ENCODE measurements around the gene ZNF83. TPM values are rescaled to one million over a fixed set of nuclear protein-coding genes. Genes with fewer than 3 reads are reported as not detected.
"Not testable (repeated sequence)": the region's sequence is repeated elsewhere in the genome, so short reads cannot be mapped to it uniquely, and the experiment has no call there.

ZNF83 gene
- total RNA-seq, 1 donor from 2014 or later = 60.2 TPM

- Histone ChIP-seq H3K4me3 (ENCODE audit: low read depth, low read length) (no peak overlapping the region), H3K36me3 (ENCODE audit: control insufficient read depth, insufficient read depth, low read length) (no peaks in the 10 kb centered on the region), H3K27me3 (ENCODE audit: control insufficient read depth, insufficient read depth, low read length) (no peaks in the 10 kb centered on the region)
- TF ChIP-seq CTCF (IDR thresholded peaks at IDR 0.05; ENCODE audit: insufficient read depth, low read length, poor library complexity, severe bottlenecking) = no peak
- DNase-seq (ENCODE audit: low read depth) = no peak
Measured at GRCh38 chr19:52599241-52599640, 38.9 kb downstream of the ZNF83 start.

GRCh38 chr19:52593441-52593840 lies 44.7 kb downstream of the ZNF83 start:
- H3K4me3 ChIP-seq (ENCODE audit: low read depth, low read length); H3K27me3 ChIP-seq (ENCODE audit: control insufficient read depth, insufficient read depth, low read length); H3K36me3 ChIP-seq (ENCODE audit: control insufficient read depth, insufficient read depth, low read length); DNase-seq (ENCODE audit: low read depth): not testable (repeated sequence)

GRCh38 chr19:52592301-52592700 lies 45.9 kb downstream of the ZNF83 start:
- no peak for TF ChIP-seq CTCF (IDR thresholded peaks at IDR 0.05; ENCODE audit: insufficient read depth, low read length, poor library complexity, severe bottlenecking)
- DNase-seq (ENCODE audit: low read depth) = no peak
- no peak overlapping the region for H3K4me3 ChIP-seq (ENCODE audit: low read depth, low read length)
- no peaks in the 10 kb centered on the region for H3K27me3 ChIP-seq (ENCODE audit: control insufficient read depth, insufficient read depth, low read length)
- peaks cover 1% of the 10 kb centered on the region for H3K36me3 ChIP-seq (ENCODE audit: control insufficient read depth, insufficient read depth, low read length)

DNA sequence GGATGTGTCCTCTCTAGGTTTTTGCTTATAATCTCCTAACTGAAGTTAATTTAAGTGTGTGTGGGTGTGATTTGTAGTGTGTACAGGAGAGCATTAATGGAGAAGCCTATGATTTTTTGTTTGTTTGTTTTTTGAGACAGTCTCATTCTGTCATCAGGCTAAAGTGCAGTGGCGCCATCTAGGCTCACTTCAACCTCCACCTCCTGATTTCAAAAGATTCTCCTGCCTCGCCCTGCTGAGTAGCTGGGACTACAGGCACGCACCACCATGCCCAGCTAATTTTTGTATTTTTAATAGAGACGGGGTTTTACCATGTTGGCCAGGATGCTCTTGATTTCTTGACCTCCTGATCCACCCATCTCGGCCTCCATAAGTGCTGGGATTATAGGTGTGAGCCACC lies 47.4 kb downstream of the ZNF83 start:
- Histone ChIP-seq H3K36me3 (ENCODE audit: control insufficient read depth, insufficient read depth, low read length) (peaks cover 1% of the 10 kb centered on the region), H3K4me3 (ENCODE audit: low read depth, low read length) (no peak overlapping the region), H3K27me3 (ENCODE audit: control insufficient read depth, insufficient read depth, low read length) (no peaks in the 10 kb centered on the region)
- TF ChIP-seq CTCF (IDR thresholded peaks at IDR 0.05; ENCODE audit: insufficient read depth, low read length, poor library complexity, severe bottlenecking) = no peak
- no peak for DNase-seq (ENCODE audit: low read depth)

DNA sequence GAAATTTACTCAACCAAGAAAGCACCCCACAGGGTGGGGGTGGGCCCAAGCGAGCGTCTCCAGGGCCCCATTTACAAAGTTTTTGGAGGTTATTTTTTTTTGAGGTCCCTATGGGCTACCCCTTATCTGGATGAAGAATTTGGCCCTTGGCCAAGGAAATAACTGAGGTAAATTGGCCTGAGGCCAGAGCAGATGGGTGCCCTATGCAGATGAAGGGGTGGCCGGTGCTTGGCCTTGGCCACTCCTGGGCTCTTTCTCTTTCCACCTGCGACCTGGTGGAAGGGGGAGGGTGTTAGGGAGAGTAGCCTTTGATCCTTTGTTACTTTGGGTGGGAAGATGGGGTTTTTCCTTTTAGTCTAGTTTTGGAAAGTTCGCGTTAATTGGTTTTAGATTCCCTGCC lies 52.6 kb downstream of the ZNF83 start:
- H3K4me3 ChIP-seq (ENCODE audit: low read depth, low read length) = no peak overlapping the region
- no peak for TF ChIP-seq CTCF (IDR thresholded peaks at IDR 0.05; ENCODE audit: insufficient read depth, low read length, poor library complexity, severe bottlenecking)
- no peak for DNase-seq (ENCODE audit: low read depth)
- no peaks in the 10 kb centered on the region for H3K36me3 ChIP-seq (ENCODE audit: control insufficient read depth, insufficient read depth, low read length)
- H3K27me3 ChIP-seq (ENCODE audit: control insufficient read depth, insufficient read depth, low read length) = no peaks in the 10 kb centered on the region

GRCh38 chr19:52584736-52585440 lies 53.3 kb downstream of the ZNF83 start:
- no peaks in the 10 kb centered on the region for H3K27me3 ChIP-seq (ENCODE audit: control insufficient read depth, insufficient read depth, low read length)
- no peak for TF ChIP-seq CTCF (IDR thresholded peaks at IDR 0.05; ENCODE audit: insufficient read depth, low read length, poor library complexity, severe bottlenecking)
- H3K36me3 ChIP-seq (ENCODE audit: control insufficient read depth, insufficient read depth, low read length) = no peaks in the 10 kb centered on the region
- H3K4me3 ChIP-seq (ENCODE audit: low read depth, low read length) = no peak overlapping the region
- no peak for DNase-seq (ENCODE audit: low read depth)
